CD4-positive, CD25-positive, alpha-beta regulatory T cell (primary cell): Measurements from ENCODE around the gene C11orf97. TPM values are rescaled to one million over a fixed set of nuclear protein-coding genes. Genes with fewer than 3 reads are reported as not detected.

ENCODE experiments used
- ATAC-seq, 2 donors: fragments of 150-1000 bp; cut with Tn5 transposase; one replicate each; pipeline ENCODE4 v1.10.0; 2021; ENCODE audit warnings: low read depth in 2 of 2, moderate number of reproducible peaks in 2 of 2, moderate library complexity in 1 of 2
- DNase-seq, 3 donors: peaks; one replicate each; pipeline versions ENCODE4 v3.0.0 to v3.0.0-alpha.2; 2012 to 2022; ENCODE audit warnings: mixed read lengths in 1 of 3
- H3K27ac ChIP-seq: one replicate; pipeline ENCODE4 v1.7.0; 2013; ENCODE audit warnings: mild to moderate bottlenecking, low read length; ENCODE audit not compliant: insufficient read depth, poor library complexity, severe bottlenecking
- H3K27me3 ChIP-seq: one replicate; pipeline ENCODE4 v1.7.0; 2013; ENCODE audit warnings: low read length; ENCODE audit not compliant: control insufficient read depth, insufficient read depth
- H3K36me3 ChIP-seq: one replicate; pipeline ENCODE4 v1.7.0; 2013; ENCODE audit warnings: mild to moderate bottlenecking, low read length, moderate library complexity; ENCODE audit not compliant: control insufficient read depth, insufficient read depth
- H3K4me1 ChIP-seq: 2 replicates; pipeline ENCODE4 v1.7.0; 2013; ENCODE audit warnings: mild to moderate bottlenecking, low read length; ENCODE audit not compliant: insufficient read depth, control insufficient read depth, poor library complexity, severe bottlenecking
- H3K4me3 ChIP-seq: one replicate; pipeline ENCODE4 v1.7.0; 2013; ENCODE audit warnings: low read depth, mild to moderate bottlenecking, low read length, moderate library complexity
- H3K9me3 ChIP-seq, 2 experiments: 1 replicate in 1 of 2; 2 replicates in 1 of 2; pipeline ENCODE4 v1.7.0; 2013; ENCODE audit warnings: low read length in 2 of 2, mild to moderate bottlenecking in 1 of 2, moderate library complexity in 1 of 2; ENCODE audit not compliant: control insufficient read depth in 2 of 2
- H3K27ac Mint-ChIP-seq, 3 donors: one replicate each; pipeline ENCODE4 v1.8.0; 2020 to 2022; ENCODE audit warnings: mild to moderate bottlenecking in 3 of 3, mixed read lengths in 3 of 3, moderate library complexity in 2 of 3
- H3K27me3 Mint-ChIP-seq: one replicate; pipeline ENCODE4 v1.8.0; 2022; ENCODE audit warnings: mild to moderate bottlenecking, mixed read lengths
- H3K36me3 Mint-ChIP-seq: one replicate; pipeline ENCODE4 v1.8.0; 2020; ENCODE audit warnings: mixed read lengths
- H3K4me1 Mint-ChIP-seq, 4 donors: one replicate each; pipeline ENCODE4 v1.8.0; 2020 to 2022; ENCODE audit warnings: mixed read lengths in 4 of 4, mild to moderate bottlenecking in 1 of 4
- H3K4me3 Mint-ChIP-seq, 4 donors: one replicate each; pipeline ENCODE4 v1.8.0; 2020 to 2022; ENCODE audit warnings: mild to moderate bottlenecking in 4 of 4, mixed read lengths in 4 of 4, moderate library complexity in 3 of 4
- H3K9me3 Mint-ChIP-seq, 7 donors: one replicate each; pipeline ENCODE4 v1.8.0; 2020 to 2022; ENCODE audit warnings: mixed read lengths in 7 of 7, mild to moderate bottlenecking in 3 of 7, moderate library complexity in 2 of 7
- polyA plus RNA-seq, 4 donors: library from polyadenylated mRNA; unstranded; fragments of 300-500 nt; fragmentation: Illumina TruSeq; gene quantifications; one replicate each; pipeline ENCODE4 v1.2.3, GENCODE V29; 2021
- total RNA-seq: library from RNA; stranded (reverse); gene quantifications from one replicate; pipeline ENCODE4 v1.2.3, GENCODE V29; 2022

The C11orf97 gene
- total and polyA plus RNA-seq, 5 donors from 2014 or later, result not detected

DNA sequence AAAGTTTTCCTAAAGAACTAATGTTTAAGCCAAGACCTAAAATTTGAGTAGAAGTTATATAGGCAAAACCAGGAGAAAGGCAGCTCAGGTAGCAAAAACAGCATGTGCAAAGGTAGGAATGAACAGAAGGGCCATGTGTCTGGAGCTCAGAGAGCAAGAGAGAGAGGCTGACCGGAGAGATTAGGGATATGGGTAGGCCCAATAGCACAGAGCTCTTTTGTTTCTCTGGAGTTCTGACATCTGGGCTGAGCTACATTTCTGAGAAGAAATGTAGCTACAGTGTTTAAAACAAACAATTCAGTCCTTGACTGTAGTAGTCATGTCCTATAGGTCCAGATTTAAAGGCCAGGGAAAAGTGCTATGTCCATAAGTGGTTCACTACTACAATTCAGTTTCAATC lies 4.5 kb downstream of the C11orf97 start:
- Mint-ChIP-seq H3K27ac (no peak overlapping the region), H3K4me3 (no peak overlapping the region), H3K36me3 (no peaks in the 10 kb centered on the region), H3K9me3 (peaks cover 0 to 2% (median 0%) of the 10 kb centered on the region in 7 donors), H3K27me3 (peaks cover 51% of the 10 kb centered on the region), H3K4me1 (peaks cover 0 to 14% (median 10%) of the 10 kb centered on the region in 4 donors)
- Histone ChIP-seq H3K4me1 (peaks cover 11% of the 10 kb centered on the region), H3K27ac (no peak overlapping the region), H3K36me3 (no peaks in the 10 kb centered on the region), H3K9me3 (no peaks in the 10 kb centered on the region), H3K27me3 (peaks cover 16% of the 10 kb centered on the region), H3K4me3 (no peak overlapping the region)
- ATAC-seq (no peak), DNase-seq (no peak)

DNA sequence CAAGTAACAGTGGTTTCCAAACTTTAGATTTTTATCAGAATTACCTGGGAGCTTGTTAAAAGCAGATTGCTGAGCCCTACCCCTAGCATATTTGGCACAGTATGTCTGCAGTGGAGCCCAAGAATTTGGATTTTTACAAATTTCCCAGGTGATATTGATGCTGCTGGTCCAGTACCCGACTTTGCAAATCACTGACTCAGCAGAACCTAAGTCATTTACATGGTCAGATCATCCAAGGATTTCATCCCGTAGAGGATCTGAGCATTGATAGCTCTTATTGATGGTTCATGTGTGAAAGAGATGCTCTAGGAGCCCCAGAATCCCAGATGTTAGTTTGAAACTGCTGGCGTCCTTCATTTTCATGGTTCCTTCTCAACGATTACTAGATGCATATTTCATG lies 6.0 kb downstream of the C11orf97 start:
- no peaks in the 10 kb centered on the region for H3K9me3 ChIP-seq
- no peaks in the 10 kb centered on the region for H3K4me1 ChIP-seq
- no peak for ATAC-seq
- H3K27ac ChIP-seq, result no peak overlapping the region
- no peak overlapping the region for H3K4me3 ChIP-seq
- peaks cover 8% of the 10 kb centered on the region for H3K27me3 ChIP-seq
- H3K4me3 Mint-ChIP-seq, result no peak overlapping the region
- H3K27ac Mint-ChIP-seq, result no peak overlapping the region
- H3K36me3 Mint-ChIP-seq, result no peaks in the 10 kb centered on the region
- peaks cover 40% of the 10 kb centered on the region for H3K27me3 Mint-ChIP-seq
- no peak for DNase-seq
- H3K36me3 ChIP-seq, result no peaks in the 10 kb centered on the region
- H3K4me1 Mint-ChIP-seq, result no peaks in the 10 kb centered on the region
- H3K9me3 Mint-ChIP-seq, result peaks cover 0 to 2% (median 0%) of the 10 kb centered on the region in 7 donors

DNA sequence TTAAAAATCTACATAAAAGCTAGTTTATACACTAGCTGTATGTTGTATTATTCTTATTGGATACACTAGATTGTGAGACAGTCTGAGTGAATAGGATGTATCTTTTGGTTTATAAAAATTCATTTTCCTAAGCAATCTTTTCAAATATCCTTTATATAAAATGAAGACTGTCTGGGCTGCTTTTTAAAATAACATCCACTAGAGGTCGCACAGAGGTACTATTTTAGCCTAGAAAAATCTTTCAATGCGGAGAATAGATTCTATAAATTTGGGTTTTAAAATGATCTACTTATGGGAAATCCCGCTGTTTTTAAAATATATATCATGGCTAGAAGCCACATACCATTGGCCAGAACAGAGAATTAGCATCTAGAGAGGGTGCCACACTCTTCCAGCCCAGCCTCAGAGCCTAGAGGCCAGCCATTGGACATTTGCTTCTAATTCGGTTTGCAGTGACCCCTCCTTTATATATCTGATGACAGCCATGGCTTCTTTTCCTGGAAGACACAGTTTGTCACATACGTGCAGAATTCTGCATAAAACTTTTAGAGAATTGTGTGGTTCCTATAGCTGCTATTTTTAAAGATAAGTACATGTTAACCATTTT lies 7.3 kb downstream of the C11orf97 start:
- ATAC-seq (no peak), DNase-seq (peak in 2 of 3 donors; percentile 34 to 38)
- no peaks in the 10 kb centered on the region for H3K36me3 ChIP-seq
- H3K9me3 ChIP-seq, result no peaks in the 10 kb centered on the region
- H3K9me3 Mint-ChIP-seq, result no peaks in the 10 kb centered on the region
- no peaks in the 10 kb centered on the region for H3K4me1 Mint-ChIP-seq
- H3K27me3 ChIP-seq, result peaks cover 8% of the 10 kb centered on the region
- peaks cover 38% of the 10 kb centered on the region for H3K27me3 Mint-ChIP-seq
- no peak overlapping the region for H3K27ac Mint-ChIP-seq
- H3K36me3 Mint-ChIP-seq, result no peaks in the 10 kb centered on the region
- no peak overlapping the region for H3K4me3 ChIP-seq
- H3K27ac ChIP-seq, result no peak overlapping the region
- H3K4me3 Mint-ChIP-seq, result no peak overlapping the region
- no peaks in the 10 kb centered on the region for H3K4me1 ChIP-seq

DNA sequence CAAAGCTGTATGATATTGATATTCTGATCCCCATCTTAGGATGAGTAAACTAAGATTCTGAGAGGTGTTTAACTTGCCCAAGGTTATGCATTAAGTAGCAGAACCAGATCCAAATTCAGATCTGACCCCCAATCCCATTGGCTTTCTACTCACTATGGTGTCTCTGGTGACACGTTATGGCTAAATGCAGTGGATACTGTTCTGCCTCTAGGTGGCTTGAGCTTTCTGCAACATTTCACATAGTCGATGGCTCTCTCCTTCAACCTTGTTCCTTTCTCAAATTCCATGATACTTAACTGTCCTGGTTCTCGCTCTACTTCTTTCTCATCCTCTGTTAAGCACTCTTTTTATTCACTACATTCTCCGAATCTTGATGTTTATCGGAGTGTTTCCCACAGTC lies 9.4 kb downstream of the C11orf97 start:
- ATAC-seq, result no peak

DNA sequence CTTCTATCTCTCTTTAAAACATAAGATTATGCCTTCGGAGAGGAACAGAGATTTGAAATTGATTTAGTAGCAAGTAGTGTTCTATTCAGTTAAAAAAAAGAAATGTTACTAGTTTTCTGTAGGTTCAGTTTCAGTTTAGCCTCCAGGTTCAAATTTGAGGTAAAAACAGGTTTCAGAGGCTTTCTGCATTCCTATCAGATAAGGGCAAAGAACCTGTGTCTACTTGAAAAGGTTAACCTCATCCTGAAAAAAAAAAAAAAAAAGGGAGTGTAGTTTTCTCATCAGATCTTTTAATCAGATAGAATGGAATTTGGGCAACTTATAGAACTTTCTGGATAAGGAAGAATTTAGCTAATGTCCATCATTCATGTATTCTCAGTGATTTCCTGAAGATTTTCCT lies 12.1 kb downstream of the C11orf97 start:
- H3K27me3 Mint-ChIP-seq, result peaks cover 44% of the 10 kb centered on the region
- H3K27ac Mint-ChIP-seq, result no peak overlapping the region
- H3K36me3 Mint-ChIP-seq, result no peaks in the 10 kb centered on the region
- DNase-seq (no peak), ATAC-seq (no peak)
- Histone ChIP-seq H3K36me3 (no peaks in the 10 kb centered on the region), H3K4me1 (no peaks in the 10 kb centered on the region), H3K27ac (no peak overlapping the region), H3K4me3 (no peak overlapping the region), H3K27me3 (peaks cover 17% of the 10 kb centered on the region), H3K9me3 (no peaks in the 10 kb centered on the region)
- H3K9me3 Mint-ChIP-seq, result no peaks in the 10 kb centered on the region
- no peak overlapping the region for H3K4me3 Mint-ChIP-seq
- no peaks in the 10 kb centered on the region for H3K4me1 Mint-ChIP-seq

More for the DNA sequence above, 9.4 kb downstream of the C11orf97 start:
- no peaks in the 10 kb centered on the region for H3K4me1 Mint-ChIP-seq
- H3K4me3 Mint-ChIP-seq, result no peak overlapping the region
- no peak overlapping the region for H3K27ac Mint-ChIP-seq
- Histone ChIP-seq H3K9me3 (no peaks in the 10 kb centered on the region), H3K4me1 (no peaks in the 10 kb centered on the region), H3K27ac (no peak overlapping the region), H3K4me3 (no peak overlapping the region), H3K27me3 (peaks cover 8% of the 10 kb centered on the region), H3K36me3 (no peaks in the 10 kb centered on the region)
- DNase-seq, result no peak
- H3K36me3 Mint-ChIP-seq, result no peaks in the 10 kb centered on the region
- H3K27me3 Mint-ChIP-seq, result peaks cover 32% of the 10 kb centered on the region
- no peaks in the 10 kb centered on the region for H3K9me3 Mint-ChIP-seq

DNA sequence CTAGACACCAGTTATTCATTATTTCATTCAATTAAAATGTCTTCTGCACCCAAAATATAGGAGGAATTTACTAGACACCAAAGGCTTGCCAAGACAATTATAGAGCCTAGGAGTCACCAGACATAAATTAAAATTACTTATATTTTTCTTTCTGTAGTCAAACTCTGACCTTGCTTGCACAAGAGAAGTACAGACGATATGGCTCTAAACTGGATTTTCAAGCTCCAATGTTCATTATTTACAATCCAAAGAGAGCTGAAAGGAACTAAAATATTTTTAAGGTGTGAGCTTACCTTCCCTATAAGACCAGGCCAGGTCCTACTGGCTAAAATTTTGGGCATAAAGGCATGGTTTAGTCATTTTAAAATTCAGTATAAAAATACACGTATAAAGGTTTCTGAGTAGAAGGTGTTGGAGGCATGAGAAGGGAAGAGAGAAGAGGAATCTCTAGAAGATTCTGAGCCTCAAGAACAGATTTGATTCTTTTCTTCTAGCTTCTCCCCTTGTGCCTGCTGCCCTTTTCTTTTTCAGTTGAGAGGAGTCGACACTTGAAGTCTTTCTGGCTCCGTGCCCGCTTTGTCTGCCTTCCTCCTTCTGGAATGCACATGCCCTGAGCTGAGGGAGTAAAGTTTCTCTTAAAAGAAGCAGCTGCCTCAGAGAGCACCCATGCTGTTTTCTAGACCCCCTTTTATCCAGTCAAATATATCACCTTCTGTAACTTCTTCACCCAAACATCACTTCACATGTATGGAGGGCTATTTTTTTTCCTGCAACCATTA lies 13.5 kb downstream of the C11orf97 start:
- H3K27me3 Mint-ChIP-seq, result peaks cover 50% of the 10 kb centered on the region

DNA sequence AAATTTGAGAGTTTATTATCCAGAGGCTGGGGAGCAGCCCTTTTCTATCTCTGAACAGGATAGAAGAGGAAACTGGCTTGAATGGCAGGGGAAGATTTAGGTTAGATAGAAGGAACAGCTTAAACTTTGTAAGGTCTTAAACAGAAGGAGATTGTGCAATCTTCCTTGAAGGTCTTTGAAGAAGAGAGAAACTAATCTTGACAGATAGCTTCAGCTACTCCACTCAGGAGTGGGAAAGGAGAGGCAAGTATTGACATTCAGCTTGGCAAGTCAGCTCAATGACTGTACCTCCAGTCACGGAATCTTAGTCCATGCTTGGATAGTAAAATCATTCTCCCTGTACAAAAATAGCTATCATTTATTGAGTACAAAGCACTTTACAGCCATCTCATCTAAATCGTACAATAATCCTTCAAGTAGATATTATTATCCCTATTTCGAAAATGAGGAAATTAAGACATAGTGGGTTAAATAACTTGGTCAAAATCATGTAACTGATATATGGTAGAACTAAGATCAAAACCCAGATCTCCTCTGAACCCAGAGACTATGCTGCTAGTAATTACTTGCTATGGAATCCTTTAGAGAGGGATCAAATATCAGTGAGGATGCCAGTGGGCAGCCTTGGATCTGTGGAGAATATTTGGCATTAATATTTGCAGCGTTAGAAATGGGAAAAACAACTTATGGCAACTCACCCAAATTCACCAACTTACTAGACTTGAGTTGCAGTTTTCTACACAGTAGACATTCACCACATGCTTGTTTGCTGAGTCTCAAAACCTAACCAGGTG lies 14.6 kb downstream of the C11orf97 start:
- Mint-ChIP-seq H3K36me3 (no peaks in the 10 kb centered on the region), H3K9me3 (no peaks in the 10 kb centered on the region), H3K4me1 (no peaks in the 10 kb centered on the region), H3K27ac (no peak overlapping the region), H3K27me3 (peaks cover 60% of the 10 kb centered on the region), H3K4me3 (no peak overlapping the region)
- H3K27ac ChIP-seq, result no peak overlapping the region
- H3K36me3 ChIP-seq, result no peaks in the 10 kb centered on the region
- no peak for ATAC-seq
- H3K9me3 ChIP-seq, result no peaks in the 10 kb centered on the region
- H3K4me3 ChIP-seq, result no peak overlapping the region
- H3K27me3 ChIP-seq, result peaks cover 25% of the 10 kb centered on the region
- no peak for DNase-seq
- no peaks in the 10 kb centered on the region for H3K4me1 ChIP-seq

More for the DNA sequence above, 13.5 kb downstream of the C11orf97 start:
- no peak for DNase-seq
- Histone ChIP-seq H3K27me3 (peaks cover 20% of the 10 kb centered on the region), H3K4me3 (no peak overlapping the region), H3K36me3 (no peaks in the 10 kb centered on the region), H3K27ac (no peak overlapping the region), H3K9me3 (no peaks in the 10 kb centered on the region), H3K4me1 (no peaks in the 10 kb centered on the region)
- no peak overlapping the region for H3K4me3 Mint-ChIP-seq
- ATAC-seq, result no peak
- no peaks in the 10 kb centered on the region for H3K4me1 Mint-ChIP-seq
- no peaks in the 10 kb centered on the region for H3K36me3 Mint-ChIP-seq
- no peaks in the 10 kb centered on the region for H3K9me3 Mint-ChIP-seq
- no peak overlapping the region for H3K27ac Mint-ChIP-seq
